Ascending aorta (tissue), 2 donors: ENCODE data around the gene FSHR. TPM values are rescaled to one million over a fixed set of nuclear protein-coding genes. Genes with fewer than 3 reads are reported as not detected.

Source experiments
- DNase-seq, 2 donors: peaks; one replicate each; pipeline ENCODE4 v3.0.0-alpha.2; 2019; ENCODE audit warnings: low spot score in 2 of 2
- H3K27ac ChIP-seq, 2 donors: fragments of 200-600 bp; sonication (generic); one replicate each; pipeline ENCODE4 v1.5.1; 2016 to 2017; ENCODE audit warnings: mild to moderate bottlenecking in 1 of 2
- H3K27me3 ChIP-seq: fragments of 200-600 bp; sonication (generic); one replicate; pipeline ENCODE4 v1.5.1; 2017
- H3K36me3 ChIP-seq, 2 donors: fragments of 200-600 bp; sonication (generic); one replicate each; pipeline ENCODE4 v1.5.1; 2016
- H3K4me1 ChIP-seq, 2 donors: fragments of 200-600 bp; sonication (generic); one replicate each; pipeline ENCODE4 v1.5.1; 2016 to 2017; ENCODE audit warnings: mild to moderate bottlenecking in 1 of 2
- H3K4me3 ChIP-seq, 2 donors: fragments of 200-600 bp; sonication (generic); one replicate each; pipeline ENCODE4 v1.5.1; 2016 to 2017; ENCODE audit warnings: mild to moderate bottlenecking in 1 of 2
- H3K9me3 ChIP-seq, 2 donors: fragments of 200-600 bp; sonication (generic); one replicate each; pipeline ENCODE4 v1.5.1; 2016
- intact Hi-C: fragments of 100-400 bp; cut with DNase I; formaldehyde crosslinking; loops from one replicate; pipeline ENCODE4 v1.15.1; 2023
- total RNA-seq: library from RNA; depleted of rRNA; stranded (reverse); fragments of >200 nt; gene quantifications from one replicate; pipeline ENCODE4 v1.1.0, GENCODE V29; 2016
- TF ChIP-seq, protein P1 (sequence below), 3 experiments: fragments of 200-600 bp in 2 of 3; fragments of 450-650 bp in 1 of 3; sonication (generic) in 2 of 3; IDR thresholded peaks; one replicate each; pipeline ENCODE4 v1.5.1; 2016 to 2019; ENCODE audit warnings: antibody characterized with exemption in 3 of 3, mild to moderate bottlenecking in 1 of 3, moderate library complexity in 1 of 3

The FSHR gene
- total RNA-seq, 1 donor from 2014 or later = not detected

DNA sequence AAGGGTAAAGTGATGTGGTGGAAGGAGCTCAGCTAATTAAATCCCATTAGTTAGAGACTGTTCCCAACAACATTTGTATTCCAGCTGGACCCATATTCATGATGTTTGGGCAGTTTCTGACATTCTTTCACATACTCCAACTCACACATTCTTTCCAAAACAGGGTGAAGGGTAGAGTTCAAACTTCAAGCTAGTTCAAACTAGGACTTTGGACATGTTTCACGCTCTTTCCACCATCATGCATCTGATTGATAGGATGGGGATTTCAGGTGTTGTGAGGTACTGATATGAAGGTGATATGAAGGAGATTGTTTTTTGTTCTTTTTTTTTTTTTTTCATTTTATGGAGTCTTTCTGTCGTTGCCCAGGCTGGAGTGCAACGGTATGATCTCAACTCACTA lies 201.7 kb downstream of the FSHR start:
- intact Hi-C loops = no loop called here
- Histone ChIP-seq H3K27me3 (no peaks in the 10 kb centered on the region), H3K4me1 (peaks cover 0 to 12% of the 10 kb centered on the region in 2 donors), H3K27ac (no peak overlapping the region), H3K4me3 (no peak overlapping the region), H3K9me3 (no peaks in the 10 kb centered on the region), H3K36me3 (no peaks in the 10 kb centered on the region)
- DNase-seq = no peak
- TF ChIP-seq, protein P1, sequence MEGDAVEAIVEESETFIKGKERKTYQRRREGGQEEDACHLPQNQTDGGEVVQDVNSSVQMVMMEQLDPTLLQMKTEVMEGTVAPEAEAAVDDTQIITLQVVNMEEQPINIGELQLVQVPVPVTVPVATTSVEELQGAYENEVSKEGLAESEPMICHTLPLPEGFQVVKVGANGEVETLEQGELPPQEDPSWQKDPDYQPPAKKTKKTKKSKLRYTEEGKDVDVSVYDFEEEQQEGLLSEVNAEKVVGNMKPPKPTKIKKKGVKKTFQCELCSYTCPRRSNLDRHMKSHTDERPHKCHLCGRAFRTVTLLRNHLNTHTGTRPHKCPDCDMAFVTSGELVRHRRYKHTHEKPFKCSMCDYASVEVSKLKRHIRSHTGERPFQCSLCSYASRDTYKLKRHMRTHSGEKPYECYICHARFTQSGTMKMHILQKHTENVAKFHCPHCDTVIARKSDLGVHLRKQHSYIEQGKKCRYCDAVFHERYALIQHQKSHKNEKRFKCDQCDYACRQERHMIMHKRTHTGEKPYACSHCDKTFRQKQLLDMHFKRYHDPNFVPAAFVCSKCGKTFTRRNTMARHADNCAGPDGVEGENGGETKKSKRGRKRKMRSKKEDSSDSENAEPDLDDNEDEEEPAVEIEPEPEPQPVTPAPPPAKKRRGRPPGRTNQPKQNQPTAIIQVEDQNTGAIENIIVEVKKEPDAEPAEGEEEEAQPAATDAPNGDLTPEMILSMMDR (IDR thresholded peaks at IDR 0.05) = no peak

GRCh38 chr2:48952143-48952542 lies 202.2 kb downstream of the FSHR start:
- TF ChIP-seq, protein P1 (IDR thresholded peaks at IDR 0.05) = no peak
- H3K27me3 ChIP-seq = no peaks in the 10 kb centered on the region
- H3K27ac ChIP-seq = no peak overlapping the region
- no peak overlapping the region for H3K4me3 ChIP-seq
- no peak for DNase-seq
- H3K9me3 ChIP-seq = no peaks in the 10 kb centered on the region
- intact Hi-C loops = no loop called here
- H3K36me3 ChIP-seq = no peaks in the 10 kb centered on the region
- peaks cover 0 to 12% of the 10 kb centered on the region in 2 donors for H3K4me1 ChIP-seq

DNA sequence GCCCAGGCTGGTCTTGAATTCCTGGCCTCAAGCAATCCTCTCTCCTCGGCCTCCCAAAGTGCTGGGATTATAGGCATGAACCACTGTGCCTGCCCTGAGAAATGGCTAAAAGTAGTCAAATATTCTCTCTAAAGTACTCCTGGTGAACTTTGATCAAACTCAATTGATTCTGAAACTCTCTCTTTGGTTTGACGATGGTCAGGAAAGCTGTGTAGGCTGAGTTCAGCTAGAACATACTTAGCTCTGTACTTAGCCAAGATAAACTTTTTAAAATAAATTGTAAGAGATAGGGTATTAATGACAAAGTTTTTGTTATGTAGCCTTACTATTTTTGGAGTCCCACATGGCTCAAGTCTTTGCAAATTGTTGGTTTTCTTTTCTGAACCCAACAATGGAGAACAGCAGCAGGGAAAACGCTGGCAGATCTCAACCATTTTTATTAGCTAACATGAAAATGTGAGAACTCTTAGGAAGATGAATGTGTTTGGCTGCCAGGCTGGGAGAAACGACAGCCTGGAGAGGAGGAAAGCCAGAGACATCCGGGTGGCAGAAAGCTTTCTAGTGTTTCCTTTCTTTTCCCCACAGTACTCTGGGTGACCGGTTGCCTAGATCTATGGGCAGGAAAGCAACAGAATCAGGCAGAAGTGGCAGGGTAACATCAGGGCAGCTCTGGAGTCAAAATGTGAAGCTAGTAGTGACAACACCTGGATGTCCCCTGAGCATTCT lies 205.8 kb downstream of the FSHR start:
- no peak overlapping the region for H3K4me3 ChIP-seq
- intact Hi-C loops = loop anchor here (5.0 kb wide), 1 partner anchor 1454 kb away; no protein-coding TSS in a partner anchor
- H3K4me1 ChIP-seq = peaks cover 0 to 12% of the 10 kb centered on the region in 2 donors
- TF ChIP-seq, protein P1 (IDR thresholded peaks at IDR 0.05) = no peak
- no peaks in the 10 kb centered on the region for H3K9me3 ChIP-seq
- DNase-seq = no peak
- H3K27me3 ChIP-seq = no peaks in the 10 kb centered on the region
- peak overlapping the region in 1 of 2 donors; percentile 17 for H3K27ac ChIP-seq
- no peaks in the 10 kb centered on the region for H3K36me3 ChIP-seq

DNA sequence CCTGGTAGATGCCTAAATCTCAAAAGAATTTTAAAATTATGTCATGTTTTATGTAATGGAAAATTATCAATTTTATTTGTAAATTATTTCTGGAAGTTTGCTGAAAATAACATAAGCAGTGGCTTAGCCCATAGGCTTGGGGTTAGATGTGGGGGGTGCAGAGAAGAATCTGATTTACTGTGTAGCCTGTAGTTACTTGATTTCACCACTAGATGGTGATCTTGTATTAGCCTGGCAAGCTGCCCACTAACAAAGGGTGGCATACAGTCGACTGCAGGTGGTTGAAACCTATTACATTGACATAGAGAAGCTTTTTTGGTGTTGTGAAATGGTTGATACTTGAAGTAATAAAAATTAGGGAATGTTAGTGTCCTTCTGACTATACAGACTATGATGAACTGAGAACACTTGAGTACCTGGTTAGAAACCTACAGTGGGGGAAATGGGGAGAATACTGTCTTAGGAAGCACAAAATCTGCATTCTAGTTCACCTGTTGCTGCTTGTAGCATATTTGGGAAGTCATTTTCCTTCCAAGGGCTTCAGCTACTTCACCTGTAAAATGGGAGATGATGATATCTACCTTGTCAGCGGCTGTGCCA lies 207.8 kb downstream of the FSHR start:
- DNase-seq = no peak
- Histone ChIP-seq H3K27me3 (no peaks in the 10 kb centered on the region), H3K9me3 (no peaks in the 10 kb centered on the region), H3K36me3 (no peaks in the 10 kb centered on the region), H3K4me3 (no peak overlapping the region), H3K27ac (no peak overlapping the region), H3K4me1 (peaks cover 0 to 10% of the 10 kb centered on the region in 2 donors)
- TF ChIP-seq, protein P1 (IDR thresholded peaks at IDR 0.05) = peak; percentile 69 to 83 (median 81)
- intact Hi-C loops = loop anchor here (5.0 kb wide), 1 partner anchor 1456 kb away; no protein-coding TSS in a partner anchor

GRCh38 chr2:48944956-48945355 lies 209.4 kb downstream of the FSHR start:
- Histone ChIP-seq H3K27me3 (no peaks in the 10 kb centered on the region), H3K4me3 (no peak overlapping the region), H3K4me1 (peaks cover 0 to 10% of the 10 kb centered on the region in 2 donors), H3K9me3 (no peaks in the 10 kb centered on the region), H3K36me3 (no peaks in the 10 kb centered on the region), H3K27ac (no peak overlapping the region)
- TF ChIP-seq, protein P1 (IDR thresholded peaks at IDR 0.05) = no peak
- DNase-seq = no peak
- intact Hi-C loops = loop anchor here (5.0 kb wide), 1 partner anchor 1457 kb away; no protein-coding TSS in a partner anchor
